ENCODE measurements around the gene RADIL. TPM values are rescaled to one million over a fixed set of nuclear protein-coding genes. Genes with fewer than 3 reads are reported as not detected.

RADIL gene
- total RNA-seq, 6 donors from 2014 or later, result 7.9 to 42.8 (median 13.0) TPM

DNA sequence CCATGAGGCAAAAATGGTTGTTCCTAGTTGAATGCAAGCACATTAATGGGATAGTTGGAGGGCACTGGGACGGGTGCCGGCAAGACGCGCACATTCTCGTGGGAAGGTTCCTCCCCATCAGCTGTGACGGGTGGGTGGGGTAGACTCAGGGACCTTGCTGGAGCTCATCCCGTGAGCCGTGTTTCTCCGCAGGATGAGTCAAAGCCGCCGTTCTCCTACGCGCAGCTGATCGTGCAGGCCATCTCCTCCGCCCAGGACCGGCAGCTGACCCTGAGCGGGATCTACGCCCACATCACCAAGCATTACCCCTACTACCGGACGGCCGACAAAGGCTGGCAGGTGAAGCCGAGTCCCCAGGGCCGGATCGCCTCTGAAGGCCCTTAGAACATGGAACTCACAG lies 128.5 kb downstream of the RADIL start:
- Histone ChIP-seq H3K4me3 (no peak overlapping the region), H3K4me1 (peaks cover 5 to 22% (median 7%) of the 10 kb centered on the region in 4 donors), H3K36me3 (peaks cover 17 to 61% (median 55%) of the 10 kb centered on the region in 4 donors), H3K27ac (no peak overlapping the region), H3K27me3 (no peaks in the 10 kb centered on the region), H3K9me3 (no peaks in the 10 kb centered on the region)
- WGBS, 2 donors, result 96 to 97% methylated on average over 22 to 24 of the region's 24 CpGs
- DNase-seq, result peak in 1 of 2 donors; percentile 73
- ATAC-seq (ENCODE audit: low FRiP score in 2 of 2), result no peak
- TF ChIP-seq EP300 (IDR thresholded peaks at IDR 0.05) (no peak), CTCF (IDR thresholded peaks at IDR 0.05) (no peak), POLR2AphosphoS5 (IDR thresholded peaks at IDR 0.05) (no peak), POLR2A (IDR thresholded peaks at IDR 0.05) (no peak)

GRCh38 chr7:4754433-4755010 lies 129.0 kb downstream of the RADIL start:
- ATAC-seq (ENCODE audit: low FRiP score in 2 of 2) (no peak), DNase-seq (peak in 1 of 2 donors; percentile 68)
- TF ChIP-seq POLR2A (IDR thresholded peaks at IDR 0.05) (no peak), EP300 (IDR thresholded peaks at IDR 0.05) (no peak), CTCF (IDR thresholded peaks at IDR 0.05) (no peak), POLR2AphosphoS5 (IDR thresholded peaks at IDR 0.05) (no peak)
- Histone ChIP-seq H3K27ac (no peak overlapping the region), H3K36me3 (peaks cover 12 to 56% (median 52%) of the 10 kb centered on the region in 4 donors), H3K27me3 (no peaks in the 10 kb centered on the region), H3K9me3 (no peaks in the 10 kb centered on the region), H3K4me3 (no peak overlapping the region), H3K4me1 (peaks cover 5 to 25% (median 7%) of the 10 kb centered on the region in 4 donors)
- 95% methylated on average over 25 to 36 of the region's 36 CpGs for WGBS, 2 donors

GRCh38 chr7:4753598-4754432 lies 129.7 kb downstream of the RADIL start:
- ATAC-seq (ENCODE audit: low FRiP score in 2 of 2), result peak; percentile 86 to 89
- Histone ChIP-seq H3K36me3 (peaks cover 6 to 49% (median 45%) of the 10 kb centered on the region in 4 donors), H3K4me1 (peaks cover 6 to 28% (median 10%) of the 10 kb centered on the region in 4 donors), H3K9me3 (no peaks in the 10 kb centered on the region), H3K4me3 (no peak overlapping the region), H3K27me3 (no peaks in the 10 kb centered on the region), H3K27ac (no peak overlapping the region)
- TF ChIP-seq CTCF (IDR thresholded peaks at IDR 0.05), result peak; percentile 88 to 95 (median 95)
- no peak for TF ChIP-seq POLR2AphosphoS5 (IDR thresholded peaks at IDR 0.05)
- peak; percentile 86 to 92 for DNase-seq
- 52 to 66% methylated on average over 10 to 26 of the region's 31 CpGs for WGBS, 2 donors

GRCh38 chr7:4751398-4751947 lies 132.0 kb downstream of the RADIL start:
- no peak for ATAC-seq (ENCODE audit: low FRiP score in 2 of 2)
- DNase-seq, result peak in 1 of 2 donors; percentile 78
- H3K27me3 ChIP-seq, result no peaks in the 10 kb centered on the region
- peaks cover 6 to 30% (median 27%) of the 10 kb centered on the region in 4 donors for H3K36me3 ChIP-seq
- TF ChIP-seq CTCF (IDR thresholded peaks at IDR 0.05), result no peak
- TF ChIP-seq POLR2A (IDR thresholded peaks at IDR 0.05), result no peak
- no peak for TF ChIP-seq EP300 (IDR thresholded peaks at IDR 0.05)
- no peak for TF ChIP-seq POLR2AphosphoS5 (IDR thresholded peaks at IDR 0.05)
- H3K4me3 ChIP-seq, result no peak overlapping the region
- WGBS, 2 donors, result 85 to 94% methylated on average over 8 to 20 of the region's 20 CpGs
- H3K9me3 ChIP-seq, result no peaks in the 10 kb centered on the region
- no peak overlapping the region for H3K27ac ChIP-seq
- peaks cover 25 to 51% (median 31%) of the 10 kb centered on the region in 4 donors for H3K4me1 ChIP-seq

Data from upper lobe of left lung (tissue), 6 donors.